ENCODE data around the gene CD6.

DNA sequence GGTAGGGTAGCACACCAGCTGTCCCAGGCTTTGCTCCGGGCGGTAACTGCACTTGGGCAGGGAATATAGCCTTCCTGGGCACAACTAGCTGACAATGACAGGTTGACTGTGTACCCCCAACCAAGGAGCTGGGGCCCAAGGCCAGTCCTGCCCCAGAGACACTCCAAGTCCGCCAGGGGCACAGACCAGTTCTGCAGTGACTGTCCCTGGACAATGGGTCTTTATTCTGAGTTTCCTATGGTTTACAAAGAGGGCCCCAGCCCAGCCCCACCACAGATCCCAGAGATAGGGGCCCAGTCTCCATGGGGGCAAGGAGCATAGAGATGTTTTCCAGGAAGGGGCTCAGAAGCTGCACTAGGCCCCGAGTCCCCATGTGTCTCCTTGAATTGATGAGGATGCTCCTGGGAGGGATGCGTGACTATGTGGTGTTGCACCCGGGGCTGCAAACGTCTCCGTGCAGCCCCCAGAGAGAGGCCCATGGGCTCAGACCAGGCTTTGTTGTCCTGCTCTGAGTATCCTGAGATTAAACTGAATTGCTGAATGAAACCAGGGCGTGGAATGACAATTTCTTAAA, 48.4 kb downstream of the CD6 start:
- TF ChIP-seq, protein P1, sequence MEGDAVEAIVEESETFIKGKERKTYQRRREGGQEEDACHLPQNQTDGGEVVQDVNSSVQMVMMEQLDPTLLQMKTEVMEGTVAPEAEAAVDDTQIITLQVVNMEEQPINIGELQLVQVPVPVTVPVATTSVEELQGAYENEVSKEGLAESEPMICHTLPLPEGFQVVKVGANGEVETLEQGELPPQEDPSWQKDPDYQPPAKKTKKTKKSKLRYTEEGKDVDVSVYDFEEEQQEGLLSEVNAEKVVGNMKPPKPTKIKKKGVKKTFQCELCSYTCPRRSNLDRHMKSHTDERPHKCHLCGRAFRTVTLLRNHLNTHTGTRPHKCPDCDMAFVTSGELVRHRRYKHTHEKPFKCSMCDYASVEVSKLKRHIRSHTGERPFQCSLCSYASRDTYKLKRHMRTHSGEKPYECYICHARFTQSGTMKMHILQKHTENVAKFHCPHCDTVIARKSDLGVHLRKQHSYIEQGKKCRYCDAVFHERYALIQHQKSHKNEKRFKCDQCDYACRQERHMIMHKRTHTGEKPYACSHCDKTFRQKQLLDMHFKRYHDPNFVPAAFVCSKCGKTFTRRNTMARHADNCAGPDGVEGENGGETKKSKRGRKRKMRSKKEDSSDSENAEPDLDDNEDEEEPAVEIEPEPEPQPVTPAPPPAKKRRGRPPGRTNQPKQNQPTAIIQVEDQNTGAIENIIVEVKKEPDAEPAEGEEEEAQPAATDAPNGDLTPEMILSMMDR (IDR thresholded peaks at IDR 0.05; ENCODE audit: poor library complexity), result no peak
- no peak for TF ChIP-seq EZH2 (IDR thresholded peaks at IDR 0.05; ENCODE audit: borderline replicate concordance)
